ENCODE results near the gene NANP. TPM values are rescaled to one million over a fixed set of nuclear protein-coding genes. Genes with fewer than 3 reads are reported as not detected.

Gene NANP
- total RNA-seq: 4.9 and 7.2 TPM in 2 replicates

GRCh38 chr20:25623736-25624499 is at the start of gene NANP:
Gene NANP, minus strand, starts transcription at chr20:25624014. Its CDS starts 66 bp downstream, at chr20:25623948.

GRCh38 chr20:25584905-25585704 is 38.7 kb downstream of the NANP start, which contains the start of gene NINL:
Gene NINL, minus strand, starts transcription at chr20:25585531. Its CDS starts 58,944 bp downstream, at chr20:25526587.

Other genes with a start within 250 kb of the NANP start
- 18.2 and 40.5 TPM in 2 replicates for gene ABHD12, start 233.2 kb downstream of the NANP start, total RNA-seq
- 1.4 and 2.3 TPM in 2 replicates for gene GINS1, start 216.3 kb downstream of the NANP start, total RNA-seq
- 6.0 and 10.2 TPM in 2 replicates for gene NINL, start 38.5 kb downstream of the NANP start, total RNA-seq
- 6.4 and 7.7 TPM in 2 replicates for gene ZNF337, start 72.8 kb upstream of the NANP start, total RNA-seq